Endothelial cell of coronary artery (primary cell): ENCODE results near the gene CABP2. TPM values are rescaled to one million over a fixed set of nuclear protein-coding genes. Genes with fewer than 3 reads are reported as not detected.

ENCODE experiments used
- total RNA-seq: library from RNA; depleted of rRNA; stranded (reverse); fragments of >200 nt; gene quantifications from 2 replicates; pipeline ENCODE4 v1.2.3, GENCODE V29; 2014

The CABP2 gene
- total RNA-seq, result not detected in 2 replicates

DNA sequence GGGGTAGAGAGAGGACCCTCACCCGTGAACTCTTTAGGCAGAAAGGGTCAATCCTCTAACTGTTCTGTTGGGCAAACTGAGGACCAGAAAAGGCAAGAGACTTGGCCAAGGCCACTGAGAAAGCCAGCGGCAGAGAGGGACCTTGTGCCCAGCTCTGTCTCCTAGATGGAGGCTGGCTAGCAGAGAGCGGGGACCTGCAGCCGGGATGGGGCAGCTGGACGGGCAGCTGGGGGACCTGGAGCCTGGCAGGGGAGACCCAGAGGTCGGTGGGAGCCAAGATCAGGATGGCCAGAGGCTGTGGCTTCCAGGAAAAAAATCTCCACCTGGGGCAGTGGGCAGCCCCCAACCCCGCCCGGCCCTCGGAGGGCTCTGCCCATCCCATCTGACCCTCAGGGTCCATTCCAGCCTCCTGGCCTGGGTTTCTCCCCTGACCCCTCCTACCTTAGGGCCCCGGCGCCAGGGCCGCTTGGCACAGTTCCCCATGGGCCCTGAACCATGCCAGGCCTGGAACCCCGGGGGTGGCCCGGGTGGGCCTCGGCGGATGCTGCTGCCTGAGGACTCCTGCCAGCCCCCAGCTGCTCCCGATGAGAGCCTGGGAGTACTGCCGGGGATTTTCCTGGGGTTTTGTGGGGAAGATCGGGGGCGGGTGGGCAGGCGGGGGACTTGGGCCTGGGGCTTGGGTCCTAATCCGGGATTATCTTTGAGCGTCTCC, at the start of gene CABP2:
Gene CABP2, minus strand, starts transcription at position 603 of the 712 bp plus-strand sequence. Its CDS starts 120 bp downstream, at position 483.

DNA sequence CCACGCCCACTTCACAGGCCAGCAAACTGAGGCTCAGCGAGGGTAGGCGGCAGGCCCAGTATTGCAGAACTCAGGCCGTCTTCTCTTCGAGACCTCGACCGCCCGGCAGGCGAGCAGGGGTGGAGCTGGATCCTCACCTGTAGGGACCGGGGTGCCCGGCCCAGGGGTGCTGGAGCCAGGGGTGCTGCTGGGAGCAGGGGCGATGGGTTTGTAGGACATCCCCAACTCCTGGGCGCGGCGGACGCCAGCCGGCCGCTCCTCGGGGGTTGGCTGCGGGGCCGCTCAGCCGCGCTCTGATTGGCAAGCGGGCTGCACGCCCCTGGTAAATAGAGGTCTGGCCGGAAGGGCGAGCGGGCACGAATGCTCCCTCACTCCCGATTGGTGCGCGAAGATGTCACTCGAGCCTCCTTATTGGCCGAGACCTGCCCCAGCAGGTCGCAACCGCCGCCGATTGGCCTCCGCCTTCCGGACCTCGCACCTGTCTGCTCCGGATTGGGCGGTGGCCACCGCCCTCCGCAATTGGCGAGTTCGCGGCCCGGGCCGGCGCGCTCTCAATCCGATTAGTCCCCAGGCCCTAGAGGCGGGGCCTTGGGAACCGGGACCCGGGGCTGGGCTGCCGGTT, 15.3 kb downstream of the CABP2 start, which contains the start of gene CDK2AP2:
Gene CDK2AP2, minus strand, starts transcription at position 299 of the 622 bp plus-strand sequence. Its CDS starts 80 bp downstream, at position 219.

DNA sequence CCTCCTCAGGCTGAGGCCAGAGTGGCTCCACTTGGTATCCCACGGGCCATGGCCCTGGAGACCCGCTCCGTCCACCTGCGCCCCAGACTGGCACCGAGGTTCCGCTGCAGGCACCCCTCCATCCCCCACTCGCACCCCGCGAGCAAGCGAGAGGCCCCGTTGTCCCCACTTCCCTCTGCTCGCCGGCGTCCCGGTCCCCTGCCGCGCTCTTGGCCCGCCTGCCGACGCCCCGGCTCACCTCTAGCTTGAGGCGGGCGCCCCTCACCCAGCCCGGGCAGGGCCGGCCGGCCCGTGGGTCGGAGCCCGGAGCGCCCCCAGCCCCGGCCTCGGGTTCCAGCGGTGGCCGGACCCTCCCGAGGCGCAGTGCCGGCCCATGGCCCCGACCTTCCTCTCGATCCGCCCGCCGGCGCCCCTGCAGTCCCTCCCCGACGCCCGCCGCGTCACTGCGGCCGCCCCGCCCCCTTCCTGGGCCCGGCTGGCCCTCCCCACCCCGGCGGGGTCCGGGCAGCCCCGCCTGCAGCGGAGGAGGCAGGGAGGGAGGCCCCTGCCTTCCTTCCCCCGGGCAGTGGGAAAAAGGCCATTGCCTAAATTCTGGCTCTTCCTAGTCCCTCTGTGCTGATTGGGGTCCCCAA, 18.2 kb downstream of the CABP2 start, which contains the start of gene PITPNM1:
Gene PITPNM1, minus strand, starts transcription at position 414 of the 632 bp plus-strand sequence. CDS start 1,183 bp downstream, outside the sequence.

DNA sequence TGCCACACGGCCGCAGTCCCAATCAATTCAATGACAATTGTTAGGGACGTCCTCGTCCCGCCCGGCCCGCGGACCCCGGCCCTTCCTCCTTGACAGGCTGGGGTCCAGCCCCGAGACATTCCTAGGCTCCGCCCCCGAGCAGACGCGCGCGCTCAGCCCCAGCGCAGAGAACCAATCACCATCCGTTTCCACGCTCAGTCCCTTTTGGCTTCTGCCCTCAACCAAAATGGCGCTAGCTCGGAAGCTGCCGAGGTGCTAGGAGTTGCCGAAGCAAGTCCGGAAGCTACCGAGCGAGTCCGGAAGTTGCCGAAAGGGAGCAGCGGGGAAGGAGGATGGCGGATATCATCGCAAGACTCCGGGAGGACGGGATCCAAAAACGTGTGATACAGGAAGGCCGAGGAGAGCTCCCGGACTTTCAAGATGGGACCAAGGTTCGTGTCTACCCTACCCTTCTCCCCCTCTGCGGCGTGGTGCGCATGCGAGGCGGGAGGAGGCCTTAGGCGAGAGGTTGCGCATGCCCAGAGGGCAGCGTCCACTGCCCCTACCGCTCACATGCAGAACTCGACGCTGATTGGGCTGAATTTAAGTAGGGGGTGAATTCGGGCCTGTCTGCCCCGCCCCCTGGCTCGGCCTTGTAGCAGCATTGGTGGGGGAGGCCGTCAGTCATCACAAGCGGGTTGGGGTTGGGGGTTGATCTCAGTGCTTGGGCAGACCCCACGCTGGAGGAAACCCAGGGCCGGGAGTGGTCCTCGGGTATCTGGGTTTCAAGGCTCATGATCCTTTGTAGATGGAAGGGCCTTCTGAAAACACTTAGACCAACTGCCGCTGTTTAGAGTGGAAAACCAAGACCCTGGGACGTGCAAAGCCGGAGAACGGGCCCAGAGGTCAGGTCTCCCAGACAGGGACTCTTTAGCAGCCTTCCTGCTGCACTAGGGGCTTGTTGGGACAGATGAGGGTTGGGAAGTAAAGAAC, 40.1 kb downstream of the CABP2 start, which contains the start of gene AIP:
Gene AIP, plus strand, starts transcription at position 200 of the 972 bp plus-strand sequence. Its CDS starts 133 bp downstream, at position 333.

Other genes starting within 250 kb of the CABP2 start
- gene ANKRD13D, start 234.1 kb downstream of the CABP2 start, total RNA-seq, result 29.1 and 54.3 TPM in 2 replicates
- 5.7 and 8.5 TPM in 2 replicates for gene SSH3, start 219.9 kb downstream of the CABP2 start, total RNA-seq
- 26.4 and 47.5 TPM in 2 replicates for gene POLD4, start 169.9 kb downstream of the CABP2 start, total RNA-seq
- 2.7 and 3.3 TPM in 2 replicates for gene CLCF1, start 149.8 kb downstream of the CABP2 start, total RNA-seq
- gene RAD9A, start 131.5 kb downstream of the CABP2 start, total RNA-seq, result 3.2 and 5.5 TPM in 2 replicates
- gene PPP1CA, start 121.6 kb downstream of the CABP2 start, total RNA-seq, result 183 and 226 TPM in 2 replicates
- under 0.01 and 0.09 TPM in 2 replicates for gene TBC1D10C, start 119.4 kb downstream of the CABP2 start, total RNA-seq
- under 0.01 and 0.09 TPM in 2 replicates for gene CARNS1, start 107.8 kb downstream of the CABP2 start, total RNA-seq
- gene RPS6KB2, start 95.0 kb downstream of the CABP2 start, total RNA-seq, result 29.7 and 32.5 TPM in 2 replicates
- gene PTPRCAP, start 85.8 kb downstream of the CABP2 start, total RNA-seq, result 0.18 and 0.85 TPM in 2 replicates
- gene CORO1B, start 80.0 kb downstream of the CABP2 start, total RNA-seq, result 133 and 168 TPM in 2 replicates
- gene GPR152, start 70.7 kb downstream of the CABP2 start, total RNA-seq, result not detected in 2 replicates
- gene CABP4, start 68.1 kb downstream of the CABP2 start, total RNA-seq, result 0.45 and 1.1 TPM in 2 replicates
- 9.7 and 22.0 TPM in 2 replicates for gene TMEM134, start 54.2 kb downstream of the CABP2 start, total RNA-seq
- gene AIP, start 40.4 kb downstream of the CABP2 start, total RNA-seq, result 86.3 and 135 TPM in 2 replicates
- gene PITPNM1, start 18.1 kb downstream of the CABP2 start, total RNA-seq, result 11.2 and 24.2 TPM in 2 replicates
- gene CDK2AP2, start 15.3 kb downstream of the CABP2 start, total RNA-seq, result 12.7 and 13.1 TPM in 2 replicates
- gene GSTP1, start 60.4 kb upstream of the CABP2 start, total RNA-seq, result 850 and 1,023 TPM in 2 replicates
- 192 and 205 TPM in 2 replicates for gene NDUFV1, start 83.5 kb upstream of the CABP2 start, total RNA-seq
- gene NUDT8, start 106.5 kb upstream of the CABP2 start, total RNA-seq, result 2.4 and 6.2 TPM in 2 replicates
- not detected in 2 replicates for gene TBX10, start 116.3 kb upstream of the CABP2 start, total RNA-seq
- not detected in 2 replicates for gene ACY3, start 127.3 kb upstream of the CABP2 start, total RNA-seq
- not detected in 2 replicates for gene ALDH3B2, start 151.2 kb upstream of the CABP2 start, total RNA-seq